ENCODE results near the gene EFNA2.
A peak's percentile ranks its signal among the peaks of the same experiment; 100 is the strongest.

The EFNA2 gene

DNA sequence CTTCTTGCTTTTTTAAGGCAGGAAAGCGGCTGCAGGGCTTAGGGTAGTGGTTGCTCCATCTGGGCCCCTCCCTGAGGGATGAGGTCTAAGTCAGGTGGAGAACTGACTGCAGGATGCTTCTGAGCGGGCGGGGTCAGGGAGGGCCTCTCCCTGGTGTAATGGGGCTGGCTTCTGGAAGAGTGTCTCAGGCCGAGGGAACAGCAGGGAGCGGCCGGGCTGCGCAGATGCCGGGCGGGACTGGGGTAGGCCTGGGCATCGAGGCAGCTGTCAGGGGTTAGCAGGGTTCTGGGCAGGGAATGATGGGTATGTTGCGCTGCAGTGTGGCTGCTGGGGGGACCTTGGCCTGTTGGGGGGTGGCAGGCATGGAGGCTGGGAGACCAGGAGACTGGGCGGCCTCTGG, 7.6 kb upstream of the EFNA2 start:
- H3K4me3 ChIP-seq (ENCODE audit: low read length): no peak overlapping the region
- peaks cover 5% of the 10 kb centered on the region for H4K20me1 ChIP-seq (ENCODE audit: control insufficient read depth, insufficient read depth, low read depth, low read length)
- H3K36me3 ChIP-seq (ENCODE audit: control insufficient read depth, low read length): peaks cover 69% of the 10 kb centered on the region
- no peaks in the 10 kb centered on the region for H3K9me2 ChIP-seq (replicated peaks; ENCODE audit: control insufficient read depth, low read length)
- peaks cover 15% of the 10 kb centered on the region for H3F3A ChIP-seq (ENCODE audit: control insufficient read depth, insufficient read depth)
- H3K27ac ChIP-seq (ENCODE audit: low read depth, low read length): no peak overlapping the region
- peaks cover 32% of the 10 kb centered on the region for H3K79me2 ChIP-seq (ENCODE audit: control insufficient read depth, low read length)
- no peaks in the 10 kb centered on the region for H3K27me3 ChIP-seq (ENCODE audit: control insufficient read depth, low read length)
- TF ChIP-seq, protein P1, sequence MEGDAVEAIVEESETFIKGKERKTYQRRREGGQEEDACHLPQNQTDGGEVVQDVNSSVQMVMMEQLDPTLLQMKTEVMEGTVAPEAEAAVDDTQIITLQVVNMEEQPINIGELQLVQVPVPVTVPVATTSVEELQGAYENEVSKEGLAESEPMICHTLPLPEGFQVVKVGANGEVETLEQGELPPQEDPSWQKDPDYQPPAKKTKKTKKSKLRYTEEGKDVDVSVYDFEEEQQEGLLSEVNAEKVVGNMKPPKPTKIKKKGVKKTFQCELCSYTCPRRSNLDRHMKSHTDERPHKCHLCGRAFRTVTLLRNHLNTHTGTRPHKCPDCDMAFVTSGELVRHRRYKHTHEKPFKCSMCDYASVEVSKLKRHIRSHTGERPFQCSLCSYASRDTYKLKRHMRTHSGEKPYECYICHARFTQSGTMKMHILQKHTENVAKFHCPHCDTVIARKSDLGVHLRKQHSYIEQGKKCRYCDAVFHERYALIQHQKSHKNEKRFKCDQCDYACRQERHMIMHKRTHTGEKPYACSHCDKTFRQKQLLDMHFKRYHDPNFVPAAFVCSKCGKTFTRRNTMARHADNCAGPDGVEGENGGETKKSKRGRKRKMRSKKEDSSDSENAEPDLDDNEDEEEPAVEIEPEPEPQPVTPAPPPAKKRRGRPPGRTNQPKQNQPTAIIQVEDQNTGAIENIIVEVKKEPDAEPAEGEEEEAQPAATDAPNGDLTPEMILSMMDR (IDR thresholded peaks at IDR 0.05; ENCODE audit: low read depth, low read length, poor library complexity, severe bottlenecking): no peak
- TF ChIP-seq EZH2phosphoT487 (IDR thresholded peaks at IDR 0.05; ENCODE audit: borderline replicate concordance, low read length): no peak
- H3K4me2 ChIP-seq (ENCODE audit: low read length): no peak overlapping the region
- no peaks in the 10 kb centered on the region for H3K9me3 ChIP-seq (ENCODE audit: control insufficient read depth, insufficient read depth, low read length)
- peaks cover 28% of the 10 kb centered on the region for H3K4me1 ChIP-seq (ENCODE audit: control insufficient read depth, low read length)

DNA sequence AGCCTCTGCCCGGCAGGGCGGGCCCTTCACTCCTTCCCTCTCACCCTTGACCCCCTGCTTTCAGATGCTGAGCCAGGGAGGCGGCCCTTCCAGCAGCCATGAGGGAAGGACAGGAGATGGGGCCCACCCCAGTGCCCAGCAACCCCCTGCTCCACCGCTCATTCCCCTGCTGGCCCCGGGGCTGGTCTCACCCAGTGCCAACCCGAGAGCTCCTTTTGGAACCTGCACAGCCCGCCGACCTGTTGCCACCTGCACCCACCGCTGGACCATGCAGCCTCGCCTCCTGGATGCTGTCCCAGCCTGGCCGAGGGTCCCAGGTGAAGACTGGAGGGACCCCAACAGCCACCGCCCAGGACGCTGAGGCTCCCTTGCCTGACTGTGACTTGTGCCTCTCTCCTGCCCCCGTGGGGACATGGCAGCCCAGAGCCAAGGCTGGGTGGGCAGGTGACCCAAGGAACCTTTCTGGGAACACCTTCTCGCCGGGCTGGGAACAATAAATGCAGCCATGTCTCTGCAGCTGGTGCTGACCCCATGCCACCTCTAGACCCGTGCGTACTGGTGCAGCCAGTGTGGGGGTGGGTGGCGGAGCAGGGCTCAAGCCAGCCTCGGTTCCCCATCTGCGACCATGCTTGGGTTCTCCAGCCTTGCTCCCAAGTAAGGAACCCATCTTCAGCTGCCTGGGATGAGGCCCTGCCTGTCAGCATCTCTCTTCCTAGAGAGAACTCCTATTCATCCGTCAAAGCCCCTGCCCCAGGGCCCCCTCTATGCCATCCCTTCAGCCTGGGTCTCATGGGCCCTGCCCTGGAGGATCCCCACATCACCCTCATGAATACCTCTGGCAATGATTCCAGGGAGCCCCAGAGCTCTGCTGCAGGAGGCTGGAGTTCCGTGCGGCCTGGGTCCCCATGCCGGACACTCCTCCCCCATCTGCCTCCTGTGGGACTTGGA, 6.7 kb upstream of the EFNA2 start:
- H3F3A ChIP-seq (ENCODE audit: control insufficient read depth, insufficient read depth): peaks cover 7% of the 10 kb centered on the region
- H3K4me2 ChIP-seq (ENCODE audit: low read length): no peak overlapping the region
- H3K27me3 ChIP-seq (ENCODE audit: control insufficient read depth, low read length): peaks cover 8% of the 10 kb centered on the region
- peaks cover 33% of the 10 kb centered on the region for H3K4me1 ChIP-seq (ENCODE audit: control insufficient read depth, low read length)
- H3K4me3 ChIP-seq (ENCODE audit: low read length): no peak overlapping the region
- H3K27ac ChIP-seq (ENCODE audit: low read depth, low read length): no peak overlapping the region
- TF ChIP-seq, protein P1 (IDR thresholded peaks at IDR 0.05; ENCODE audit: low read depth, low read length, poor library complexity, severe bottlenecking): no peak
- TF ChIP-seq EZH2phosphoT487 (IDR thresholded peaks at IDR 0.05; ENCODE audit: borderline replicate concordance, low read length): no peak
- H3K9me3 ChIP-seq (ENCODE audit: control insufficient read depth, insufficient read depth, low read length): no peaks in the 10 kb centered on the region
- H4K20me1 ChIP-seq (ENCODE audit: control insufficient read depth, insufficient read depth, low read depth, low read length): peaks cover 5% of the 10 kb centered on the region
- no peaks in the 10 kb centered on the region for H3K9me2 ChIP-seq (replicated peaks; ENCODE audit: control insufficient read depth, low read length)
- peaks cover 60% of the 10 kb centered on the region for H3K36me3 ChIP-seq (ENCODE audit: control insufficient read depth, low read length)
- H3K79me2 ChIP-seq (ENCODE audit: control insufficient read depth, low read length): peaks cover 24% of the 10 kb centered on the region

DNA sequence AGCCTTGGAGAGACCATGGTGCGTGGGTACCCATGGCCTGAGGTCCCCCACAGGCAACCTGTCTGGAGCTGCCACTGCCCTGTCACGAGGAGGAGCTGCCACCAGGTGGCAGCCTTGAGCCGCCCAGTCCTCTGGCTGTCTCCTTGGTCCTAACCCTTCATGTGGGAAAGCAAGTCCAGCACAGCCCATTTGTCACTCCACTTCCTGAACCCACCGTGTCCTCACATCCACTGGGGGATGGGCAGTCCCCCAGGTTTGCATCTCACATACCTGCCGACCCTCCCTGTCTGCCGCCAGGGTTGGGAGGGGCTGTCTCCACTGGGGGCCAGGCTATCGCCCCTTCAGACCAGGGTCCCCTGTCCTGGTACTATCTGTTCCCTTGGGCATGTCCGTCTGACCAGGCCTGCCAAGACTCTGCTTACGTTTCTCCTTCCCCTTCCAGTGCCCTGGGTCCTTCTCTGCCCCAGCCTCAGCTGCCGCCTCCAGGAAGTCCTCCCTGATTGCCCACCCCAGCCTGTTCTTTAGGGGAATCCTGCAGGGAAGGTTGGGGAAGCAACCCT, 5.8 kb upstream of the EFNA2 start:
- H3K27me3 ChIP-seq (ENCODE audit: control insufficient read depth, low read length): peaks cover 17% of the 10 kb centered on the region
- no peak overlapping the region for H3K4me2 ChIP-seq (ENCODE audit: low read length)
- no peak for TF ChIP-seq EZH2phosphoT487 (IDR thresholded peaks at IDR 0.05; ENCODE audit: borderline replicate concordance, low read length)
- TF ChIP-seq, protein P1 (IDR thresholded peaks at IDR 0.05; ENCODE audit: low read depth, low read length, poor library complexity, severe bottlenecking): peak; percentile 99
- no peak overlapping the region for H3K4me3 ChIP-seq (ENCODE audit: low read length)
- H3K79me2 ChIP-seq (ENCODE audit: control insufficient read depth, low read length): peaks cover 16% of the 10 kb centered on the region
- H3K9me2 ChIP-seq (replicated peaks; ENCODE audit: control insufficient read depth, low read length): no peaks in the 10 kb centered on the region
- peaks cover 51% of the 10 kb centered on the region for H3K36me3 ChIP-seq (ENCODE audit: control insufficient read depth, low read length)
- peaks cover 3% of the 10 kb centered on the region for H3F3A ChIP-seq (ENCODE audit: control insufficient read depth, insufficient read depth)
- peaks cover 5% of the 10 kb centered on the region for H4K20me1 ChIP-seq (ENCODE audit: control insufficient read depth, insufficient read depth, low read depth, low read length)
- H3K9me3 ChIP-seq (ENCODE audit: control insufficient read depth, insufficient read depth, low read length): no peaks in the 10 kb centered on the region
- H3K27ac ChIP-seq (ENCODE audit: low read depth, low read length): no peak overlapping the region
- peaks cover 24% of the 10 kb centered on the region for H3K4me1 ChIP-seq (ENCODE audit: control insufficient read depth, low read length)

Measured in DOHH2 (cell line).